Liver (tissue), 9 donors: ENCODE data around the gene KLF2. TPM values are rescaled to one million over a fixed set of nuclear protein-coding genes. Genes with fewer than 3 reads are reported as not detected.

Experiments
- DNase-seq: peaks from one replicate; pipeline ENCODE4 v3.0.0-alpha.2; 2017; ENCODE audit warnings: low spot score
- H3K27ac ChIP-seq, 2 donors: one replicate each; pipeline ENCODE4 v1.7.0; 2013; ENCODE audit warnings: inconsistent platforms in 2 of 2, low read length in 2 of 2, control low read depth in 1 of 2, low read depth in 1 of 2, mild to moderate bottlenecking in 1 of 2
- H3K27me3 ChIP-seq, 4 donors: one replicate each; pipeline versions ENCODE4 v1.6.1 to v1.7.0; 2013; ENCODE audit warnings: low read length in 3 of 4, inconsistent platforms in 1 of 4, mild to moderate bottlenecking in 1 of 4, moderate library complexity in 1 of 4; ENCODE audit not compliant: control insufficient read depth in 4 of 4, insufficient read depth in 4 of 4
- H3K36me3 ChIP-seq, 4 donors: one replicate each; pipeline versions ENCODE4 v1.6.1 to v1.7.0; 2013; ENCODE audit warnings: low read length in 3 of 4, mild to moderate bottlenecking in 3 of 4, low read depth in 1 of 4, moderate library complexity in 1 of 4; ENCODE audit not compliant: control insufficient read depth in 4 of 4, insufficient read depth in 3 of 4
- H3K4me1 ChIP-seq, 4 donors: one replicate each; pipeline versions ENCODE4 v1.6.1 to v1.7.0; 2013; ENCODE audit warnings: low read length in 3 of 4, mild to moderate bottlenecking in 3 of 4, moderate library complexity in 1 of 4; ENCODE audit not compliant: control insufficient read depth in 4 of 4, insufficient read depth in 4 of 4
- H3K4me3 ChIP-seq, 3 donors: one replicate each; pipeline versions ENCODE4 v1.6.1 to v1.7.0; 2013; ENCODE audit warnings: low read length in 3 of 3, control low read depth in 1 of 3, low read depth in 1 of 3, mild to moderate bottlenecking in 1 of 3
- H3K9ac ChIP-seq, 2 donors: one replicate each; pipeline ENCODE4 v1.7.0; 2013; ENCODE audit warnings: low read length in 2 of 2, mild to moderate bottlenecking in 2 of 2, moderate library complexity in 2 of 2, control low read depth in 1 of 2, low read depth in 1 of 2
- H3K9me3 ChIP-seq, 4 donors: one replicate each; pipeline versions ENCODE4 v1.6.1 to v1.7.0; 2013; ENCODE audit warnings: low read length in 3 of 4; ENCODE audit not compliant: control insufficient read depth in 4 of 4
- ATF3 ChIP-seq: IDR thresholded peaks from 2 replicates; pipeline ENCODE4 v1.6.1; 2016; ENCODE audit warnings: antibody characterized with exemption
- CTCF ChIP-seq: fragments of 150-350 bp; IDR thresholded peaks from 2 replicates; pipeline ENCODE4 v1.5.1; 2017; ENCODE audit warnings: improper control_type of control experiment, low read depth, low read length; ENCODE audit not compliant: missing input control
- EGR1 ChIP-seq, 2 donors: IDR thresholded peaks; 2 replicates each; pipeline ENCODE4 v1.6.1; 2016 to 2018; ENCODE audit warnings: antibody characterized with exemption in 2 of 2, low read depth in 2 of 2
- HNF4A ChIP-seq, 2 donors: conservative IDR thresholded peaks; 2 replicates each; pipeline ENCODE4 v1.6.1; 2016; ENCODE audit warnings: antibody characterized with exemption in 2 of 2, mild to moderate bottlenecking in 2 of 2
- MAX ChIP-seq: IDR thresholded peaks from 2 replicates; pipeline ENCODE4 v1.6.1; 2016; ENCODE audit warnings: antibody characterized with exemption
- RAD21 ChIP-seq, 2 donors: IDR thresholded peaks; 2 replicates each; pipeline ENCODE4 v1.6.1; 2016; ENCODE audit warnings: antibody characterized with exemption in 2 of 2, mild to moderate bottlenecking in 2 of 2
- REST ChIP-seq: IDR thresholded peaks from 2 replicates; pipeline ENCODE4 v1.6.1; 2016; ENCODE audit warnings: antibody characterized with exemption, mild to moderate bottlenecking
- RXRA ChIP-seq, 2 donors: IDR thresholded peaks; 2 replicates each; pipeline ENCODE4 v1.6.1; 2017 to 2018; ENCODE audit warnings: antibody characterized with exemption in 2 of 2, mild to moderate bottlenecking in 1 of 2
- SP1 ChIP-seq: IDR thresholded peaks from 2 replicates; pipeline ENCODE4 v1.6.1; 2018; ENCODE audit warnings: antibody characterized with exemption, mild to moderate bottlenecking
- TAF1 ChIP-seq: conservative IDR thresholded peaks from 2 replicates; pipeline ENCODE4 v1.6.1; 2016; ENCODE audit warnings: antibody characterized with exemption, mild to moderate bottlenecking
- ZBTB33 ChIP-seq: IDR thresholded peaks from 2 replicates; pipeline ENCODE4 v1.6.1; 2016; ENCODE audit warnings: antibody characterized with exemption
- WGBS: extraction: QIAGEN DNeasy Blood & Tissue Kit; methylation state at CpG from one replicate; pipeline ENCODE4 v1.1.7; 2013; 5-methylcytosine and 5-hydroxymethylcytosine counted together
- polyA plus RNA-seq, 2 donors: library from polyadenylated mRNA; stranded (reverse) in 1 of 2; unstranded in 1 of 2; fragments of 200-250 nt in 1 of 2; fragments of >200 nt in 1 of 2; fragmentation: Nextera tagmentation in 1 of 2; extraction: Ambion mirVana in 1 of 2; gene quantifications; one replicate each; pipeline versions ENCODE4 v1.2.1 to v1.2.3, GENCODE V29; 2013 to 2015
- total RNA-seq, 2 donors: library from RNA; depleted of rRNA; stranded (reverse); fragments of >200 nt; gene quantifications; one replicate each; pipeline ENCODE4 v1.2.3, GENCODE V29; 2014
- donor health status: healthy.
- donor health status: healthy.
- donor health status: healthy.
- donor health status: healthy.
- donor health status: healthy.

Gene KLF2
- total and polyA plus RNA-seq, 4 donors, result 3.9 to 11.2 (median 4.2) TPM

- peaks cover 0 to 4% (median 1%) of the 10 kb centered on the region in 4 donors for H3K4me1 ChIP-seq
These were observed 38.7 kb upstream of the KLF2 start for GRCh38 chr19:16285769-16286498.

More at GRCh38 chr19:16285769-16286498, 38.7 kb upstream of the KLF2 start:
- WGBS, result 25% methylated on average over 22 of the region's 22 CpGs
- no peaks in the 10 kb centered on the region for H3K27me3 ChIP-seq
- H3K4me3 ChIP-seq, result no peak overlapping the region
- no peak for DNase-seq
- no peak for TF ChIP-seq MAX
- TF ChIP-seq HNF4A (conservative IDR thresholded peaks at IDR 0.05), result no peak
- no peak for TF ChIP-seq TAF1
- TF ChIP-seq RXRA (IDR thresholded peaks at IDR 0.05), result no peak
- TF ChIP-seq CTCF, result no peak
- TF ChIP-seq SP1, result no peak
- no peak for TF ChIP-seq REST
- TF ChIP-seq EGR1 (IDR thresholded peaks at IDR 0.05; ENCODE audit: low read depth in 2 of 2), result no peak
- TF ChIP-seq ATF3, result no peak
- TF ChIP-seq ZBTB33, result no peak
- TF ChIP-seq RAD21 (IDR thresholded peaks at IDR 0.05), result no peak
- no peaks in the 10 kb centered on the region for H3K36me3 ChIP-seq
- H3K9ac ChIP-seq, result no peak overlapping the region
- H3K27ac ChIP-seq, result peak overlapping the region in 1 of 2 donors; percentile 4
- no peaks in the 10 kb centered on the region for H3K9me3 ChIP-seq
